GM23248 (cell line): ENCODE results near the gene IL21R. TPM values are rescaled to one million over a fixed set of nuclear protein-coding genes. Genes with fewer than 3 reads are reported as not detected.

Experiments
- DNase-seq: peaks from one replicate; pipeline ENCODE4 v3.0.0-alpha.2; 2015
- H2AFZ ChIP-seq: fragments of 200-600 bp; sonication (generic); 2 replicates; pipeline ENCODE4 v1.6.1; 2016; ENCODE audit warnings: antibody characterized with exemption
- H3F3A ChIP-seq: fragments of 200-600 bp; sonication (generic); 2 replicates; pipeline ENCODE4 v1.6.1; 2016; ENCODE audit warnings: mild to moderate bottlenecking, antibody characterized with exemption, mixed run types; ENCODE audit not compliant: insufficient read depth
- H3K27ac ChIP-seq: fragments of 200-600 bp; sonication (generic); 2 replicates; pipeline ENCODE4 v1.5.1; 2016; ENCODE audit warnings: mild to moderate bottlenecking
- H3K27me3 ChIP-seq: fragments of 200-600 bp; sonication (generic); replicated peaks from 2 replicates; pipeline ENCODE4 v1.6.1; 2016; ENCODE audit warnings: mild to moderate bottlenecking; ENCODE audit not compliant: insufficient read depth
- H3K36me3 ChIP-seq: fragments of 200-600 bp; sonication (generic); 2 replicates; pipeline ENCODE4 v1.6.1; 2016; ENCODE audit warnings: low read depth, mild to moderate bottlenecking
- H3K4me1 ChIP-seq: fragments of 200-600 bp; sonication (generic); 2 replicates; pipeline ENCODE4 v1.6.1; 2016; ENCODE audit warnings: mild to moderate bottlenecking; ENCODE audit not compliant: insufficient read depth
- H3K4me2 ChIP-seq: fragments of 200-600 bp; sonication (generic); one replicate; pipeline ENCODE4 v1.6.1; 2016; ENCODE audit warnings: mild to moderate bottlenecking; ENCODE audit not compliant: unreplicated experiment
- H3K4me3 ChIP-seq: fragments of 200-600 bp; sonication (generic); 2 replicates; pipeline ENCODE4 v1.5.1; 2016; ENCODE audit warnings: mild to moderate bottlenecking
- H3K79me2 ChIP-seq: fragments of 200-600 bp; sonication (generic); 2 replicates; pipeline ENCODE4 v1.6.1; 2016; ENCODE audit warnings: mild to moderate bottlenecking; ENCODE audit not compliant: insufficient read depth
- H3K9ac ChIP-seq: fragments of 200-600 bp; sonication (generic); 2 replicates; pipeline ENCODE4 v1.6.1; 2016; ENCODE audit warnings: mild to moderate bottlenecking
- H3K9me2 ChIP-seq: fragments of 200-600 bp; sonication (generic); 2 replicates; pipeline ENCODE4 v1.6.1; 2016; ENCODE audit warnings: mixed run types, mild to moderate bottlenecking, moderate library complexity; ENCODE audit not compliant: insufficient read depth
- H3K9me3 ChIP-seq: fragments of 200-600 bp; sonication (generic); one replicate; pipeline ENCODE4 v1.6.1; 2017; ENCODE audit warnings: low read depth
- H4K20me1 ChIP-seq: fragments of 200-600 bp; sonication (generic); 2 replicates; pipeline ENCODE4 v1.6.0; 2016; ENCODE audit not compliant: insufficient read depth
- EZH2 ChIP-seq: fragments of 200-600 bp; sonication (generic); IDR thresholded peaks from 2 replicates; pipeline ENCODE4 v1.6.1; 2018; ENCODE audit warnings: antibody characterized with exemption, mild to moderate bottlenecking; ENCODE audit not compliant: insufficient read depth, poor library complexity, severe bottlenecking
- EZH2phosphoT487 ChIP-seq: fragments of 200-600 bp; sonication (generic); IDR thresholded peaks from 2 replicates; pipeline ENCODE4 v1.6.1; 2018; ENCODE audit warnings: antibody characterized with exemption, moderate library complexity, mild to moderate bottlenecking, low read depth; ENCODE audit not compliant: insufficient read depth
- WGBS, 2 experiments: methylation state at CpG; one replicate each; pipeline ENCODE4 v1.1.6; 2015 to 2017; ENCODE audit warnings: low lambda C conversion rate in 2 of 2, low coverage in 1 of 2; ENCODE audit errors: missing lambda C conversion rate in 2 of 2; 5-methylcytosine and 5-hydroxymethylcytosine counted together
- in situ Hi-C: fragments of 300-500 bp; cut with MboI; formaldehyde crosslinking; loops from 2 replicates; pipeline ENCODE4 v1.15.0; 2020
- polyA plus RNA-seq: library from polyadenylated mRNA; unstranded; fragments of >200 nt; fragmentation: Nextera tagmentation; extraction: Ambion mirVana; gene quantifications from 2 replicates; pipeline ENCODE4 v1.2.1, GENCODE V29; 2016
- total RNA-seq: library from RNA; depleted of rRNA; stranded (reverse); fragments of >200 nt; shearing (Covaris generic); gene quantifications from 2 replicates; pipeline ENCODE4 v1.2.3, GENCODE V29; 2014

The IL21R gene
- total and polyA plus RNA-seq, 2 experiments from 2014 or later = 1.2 to 1.5 TPM

DNA sequence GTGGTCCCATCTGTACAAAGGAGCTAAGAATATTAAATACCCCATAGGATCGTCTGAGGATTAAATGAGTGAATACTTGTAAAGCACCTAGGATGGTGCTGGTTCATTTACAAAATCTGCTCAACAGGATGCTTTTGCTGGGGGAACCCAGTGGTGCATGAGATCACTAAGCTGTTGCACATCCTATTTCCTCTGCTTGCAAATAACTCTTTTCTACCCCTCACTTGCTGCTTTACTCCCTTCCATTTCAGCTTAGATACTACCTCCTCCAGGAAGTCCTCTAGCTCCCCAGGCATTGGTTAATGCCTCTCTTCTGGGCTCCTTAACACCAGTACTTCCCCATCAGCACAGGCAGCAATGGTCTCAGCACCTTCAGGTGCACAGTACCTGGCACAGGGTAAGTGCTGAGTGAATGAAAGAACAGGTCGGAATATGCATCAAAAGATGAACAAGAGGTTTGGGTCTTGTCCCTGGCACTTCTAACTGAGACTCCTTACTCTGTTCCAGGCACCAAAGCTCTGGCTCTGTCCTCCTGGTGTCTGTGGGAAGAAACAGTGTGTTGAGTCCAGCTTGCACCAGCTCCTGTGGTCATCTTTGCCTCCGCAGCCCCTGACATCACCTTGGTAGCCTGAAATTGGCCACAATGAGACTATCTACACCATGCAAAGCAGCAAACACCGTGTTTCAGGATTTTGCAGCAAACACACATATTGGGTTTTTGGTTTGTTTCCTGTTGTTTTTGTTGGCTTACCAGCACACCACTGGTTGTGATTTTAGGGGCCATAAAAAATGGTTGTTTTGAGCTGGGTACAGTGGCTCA lies 24.1 kb upstream of the IL21R start:
- no peaks in the 10 kb centered on the region for H3F3A ChIP-seq
- H3K4me2 ChIP-seq = no peak overlapping the region
- no peaks in the 10 kb centered on the region for H3K9me3 ChIP-seq
- no peaks in the 10 kb centered on the region for H4K20me1 ChIP-seq
- in situ Hi-C loops = loop anchor here (10.0 kb wide), 1 partner anchor 223 kb away; no protein-coding TSS in a partner anchor
- H3K4me1 ChIP-seq = no peaks in the 10 kb centered on the region
- no peak overlapping the region for H3K9ac ChIP-seq
- H3K4me3 ChIP-seq = no peak overlapping the region
- DNase-seq = no peak
- no peak overlapping the region for H2AFZ ChIP-seq
- WGBS, 2 experiments = 64 to 71% methylated on average over 4 of the region's 4 CpGs
- H3K27me3 ChIP-seq = no peaks in the 10 kb centered on the region
- no peaks in the 10 kb centered on the region for H3K79me2 ChIP-seq
- H3K36me3 ChIP-seq = no peaks in the 10 kb centered on the region
- no peaks in the 10 kb centered on the region for H3K9me2 ChIP-seq
- TF ChIP-seq EZH2 = no peak
- no peak for TF ChIP-seq EZH2phosphoT487
- no peak overlapping the region for H3K27ac ChIP-seq

DNA sequence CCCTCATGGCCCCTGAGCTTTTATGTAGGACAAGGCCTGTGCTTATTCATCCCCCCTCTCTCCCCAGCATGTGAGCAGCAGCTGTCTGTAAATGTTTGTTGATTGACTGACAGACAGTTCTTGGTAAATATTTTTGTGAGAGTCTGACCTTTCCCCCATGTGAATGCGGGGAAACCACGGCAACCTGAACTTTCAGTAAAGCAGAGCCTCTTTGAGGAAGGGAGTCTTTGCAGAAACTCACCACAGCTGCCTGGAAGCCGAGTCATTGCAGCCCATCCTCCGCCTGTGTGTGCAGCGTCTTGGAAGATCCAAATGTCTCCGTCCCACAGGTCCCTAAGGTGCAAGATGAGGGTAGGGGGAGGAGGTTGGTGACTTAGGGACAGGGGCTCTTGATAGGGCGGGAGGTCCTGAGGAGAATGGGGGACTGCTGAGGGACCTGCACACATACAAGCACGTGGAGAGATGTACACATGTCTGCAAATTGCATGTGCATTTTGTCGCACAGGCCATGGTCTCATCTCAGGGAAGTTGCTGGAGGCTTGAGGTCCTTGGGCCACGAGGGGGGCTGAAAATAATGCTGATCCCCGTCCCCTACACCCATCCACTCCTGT lies 23.0 kb upstream of the IL21R start:
- no peak overlapping the region for H2AFZ ChIP-seq
- no peaks in the 10 kb centered on the region for H3K79me2 ChIP-seq
- H4K20me1 ChIP-seq = no peaks in the 10 kb centered on the region
- no peaks in the 10 kb centered on the region for H3K9me2 ChIP-seq
- no peaks in the 10 kb centered on the region for H3K9me3 ChIP-seq
- in situ Hi-C loops = loop anchor here (10.0 kb wide), 1 partner anchor 224 kb away; no protein-coding TSS in a partner anchor
- peak; percentile 20 for DNase-seq
- 58 to 65% methylated on average over 11 of the region's 11 CpGs for WGBS, 2 experiments
- H3F3A ChIP-seq = no peaks in the 10 kb centered on the region
- H3K4me2 ChIP-seq = no peak overlapping the region
- no peaks in the 10 kb centered on the region for H3K36me3 ChIP-seq
- TF ChIP-seq EZH2 = no peak
- TF ChIP-seq EZH2phosphoT487 = no peak
- no peaks in the 10 kb centered on the region for H3K4me1 ChIP-seq
- no peak overlapping the region for H3K9ac ChIP-seq
- H3K27me3 ChIP-seq = no peaks in the 10 kb centered on the region
- H3K4me3 ChIP-seq = no peak overlapping the region
- no peak overlapping the region for H3K27ac ChIP-seq

DNA sequence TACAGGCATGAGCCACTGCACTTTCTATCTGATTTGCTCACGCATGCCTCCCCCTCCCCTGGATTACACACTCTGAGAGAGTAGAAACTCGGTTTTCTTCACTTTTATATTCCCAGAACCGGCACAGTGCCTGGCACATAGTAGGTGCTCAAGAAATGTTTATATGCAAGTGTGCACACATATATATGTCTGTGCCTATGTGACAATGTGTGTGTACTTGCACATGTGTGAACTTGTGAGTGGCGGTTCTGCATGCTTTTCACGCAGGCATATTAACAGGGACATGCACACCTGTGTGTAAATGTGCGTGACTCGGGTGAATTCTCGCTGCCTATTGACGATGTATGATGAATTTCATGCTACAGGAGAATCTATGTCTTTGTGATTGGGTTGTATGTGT lies 22.1 kb upstream of the IL21R start:
- H4K20me1 ChIP-seq = no peaks in the 10 kb centered on the region
- H3K4me1 ChIP-seq = no peaks in the 10 kb centered on the region
- no peaks in the 10 kb centered on the region for H3K79me2 ChIP-seq
- in situ Hi-C loops = loop anchor here (10.0 kb wide), 1 partner anchor 225 kb away; no protein-coding TSS in a partner anchor
- H3K27me3 ChIP-seq = no peaks in the 10 kb centered on the region
- WGBS, 2 experiments = 75 to 78% methylated on average over 9 of the region's 9 CpGs
- H3K36me3 ChIP-seq = no peaks in the 10 kb centered on the region
- H3F3A ChIP-seq = no peaks in the 10 kb centered on the region
- H3K4me3 ChIP-seq = no peak overlapping the region
- TF ChIP-seq EZH2 = no peak
- no peak for TF ChIP-seq EZH2phosphoT487
- no peaks in the 10 kb centered on the region for H3K9me3 ChIP-seq
- no peak for DNase-seq
- no peaks in the 10 kb centered on the region for H3K9me2 ChIP-seq
- no peak overlapping the region for H3K9ac ChIP-seq
- no peak overlapping the region for H2AFZ ChIP-seq
- no peak overlapping the region for H3K4me2 ChIP-seq
- no peak overlapping the region for H3K27ac ChIP-seq

DNA sequence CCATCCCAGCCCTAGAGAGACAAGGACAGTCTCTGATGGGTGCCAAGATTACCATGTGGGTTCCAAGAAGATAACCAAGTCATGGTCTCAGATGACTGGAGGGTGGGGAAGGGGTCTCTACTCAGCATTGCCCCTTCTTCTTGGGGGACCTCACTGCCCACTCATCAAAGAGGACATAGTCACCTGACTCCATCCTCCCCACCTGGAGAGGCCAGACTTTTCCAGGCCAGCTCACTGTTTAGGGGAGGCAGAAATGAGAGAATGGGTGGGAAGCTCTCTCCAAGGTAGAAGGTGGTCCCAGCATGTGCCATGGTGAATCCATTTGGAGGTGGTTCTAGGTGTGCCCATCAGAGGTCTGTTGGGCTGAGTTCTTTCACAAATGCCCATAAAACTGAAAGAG lies 20.7 kb upstream of the IL21R start:
- no peak overlapping the region for H3K4me3 ChIP-seq
- in situ Hi-C loops = no loop called here
- H3F3A ChIP-seq = no peaks in the 10 kb centered on the region
- H3K27me3 ChIP-seq = no peaks in the 10 kb centered on the region
- TF ChIP-seq EZH2phosphoT487 (no peak), EZH2 (no peak)
- H3K4me2 ChIP-seq = no peak overlapping the region
- no peaks in the 10 kb centered on the region for H3K9me3 ChIP-seq
- DNase-seq = no peak
- no peaks in the 10 kb centered on the region for H3K36me3 ChIP-seq
- no peak overlapping the region for H3K27ac ChIP-seq
- no peak overlapping the region for H3K9ac ChIP-seq
- no peak overlapping the region for H2AFZ ChIP-seq
- H3K79me2 ChIP-seq = no peaks in the 10 kb centered on the region
- H4K20me1 ChIP-seq = no peaks in the 10 kb centered on the region
- no peaks in the 10 kb centered on the region for H3K9me2 ChIP-seq
- no peaks in the 10 kb centered on the region for H3K4me1 ChIP-seq
